SK-N-SH (cell line): ENCODE data around the gene HMG20A. TPM values are rescaled to one million over a fixed set of nuclear protein-coding genes. Genes with fewer than 3 reads are reported as not detected.
A peak's percentile ranks its signal among the peaks of the same experiment; 100 is the strongest.

ENCODE experiments used
- CTCF ChIA-PET: fragments of 300-600, 350-600 bp; formaldehyde crosslinking; extraction: SDS; loops from one replicate; lab custom pipeline; 2021; lab: Yijun Ruan, JAX
- POLR2A ChIA-PET: fragments of 350-600 bp; sonication (Branson Sonifier 250); formaldehyde crosslinking; extraction: SDS; loops from one replicate; lab custom pipeline; 2020; ENCODE audit warnings: antibody characterized with exemption, inconsistent platforms; lab: Yijun Ruan, JAX
- DNase-seq: peaks from one replicate; pipeline ENCODE4 v3.0.0; 2012
- H2AFZ ChIP-seq: fragments of 200-600 bp; sonication (generic); 2 replicates; pipeline ENCODE4 v1.8.1; 2016; ENCODE audit warnings: antibody characterized with exemption, mild to moderate bottlenecking, low read depth
- H3F3A ChIP-seq: fragments of 200-600 bp; sonication (generic); replicated peaks from 2 replicates; pipeline ENCODE3; 2016; ENCODE audit warnings: antibody characterized with exemption, mild to moderate bottlenecking; ENCODE audit not compliant: insufficient read depth
- H3K27ac ChIP-seq, 2 experiments: fragments of 200-500 bp in 1 of 2; fragments of 200-600 bp in 1 of 2; sonication (Bioruptor generic) in 1 of 2; sonication (generic), shearing (Covaris generic) in 1 of 2; 2 replicates each; pipeline versions ENCODE4 v1.5.1 to v1.6.1; 2014 to 2016; ENCODE audit warnings: low read depth in 2 of 2, inconsistent platforms in 1 of 2, low read length in 1 of 2, mild to moderate bottlenecking in 1 of 2, mixed read lengths in 1 of 2
- H3K27me3 ChIP-seq: fragments of 200-600 bp; sonication (generic), shearing (Covaris generic); 2 replicates; pipeline ENCODE4 v1.6.1; 2016; ENCODE audit warnings: mixed run types; ENCODE audit not compliant: insufficient read depth
- H3K36me3 ChIP-seq, 2 experiments: fragments of 200-500 bp in 1 of 2; fragments of 200-600 bp in 1 of 2; sonication (Bioruptor generic) in 1 of 2; sonication (generic) in 1 of 2; replicated peaks in 1 of 2; 2 replicates each; pipeline versions ENCODE3 to v1.5.1; 2014 to 2016; ENCODE audit warnings: low read length in 1 of 2, mild to moderate bottlenecking in 1 of 2; ENCODE audit not compliant: insufficient read depth in 2 of 2, control insufficient read depth in 1 of 2
- H3K4me1 ChIP-seq, 2 experiments: fragments of 200-500 bp in 1 of 2; fragments of 200-600 bp in 1 of 2; sonication (Bioruptor generic) in 1 of 2; sonication (generic), shearing (Covaris generic) in 1 of 2; 2 replicates each; pipeline versions ENCODE4 v1.5.1 to v1.6.1; 2014 to 2016; ENCODE audit warnings: low read depth in 1 of 2, low read length in 1 of 2, mixed run types in 1 of 2; ENCODE audit not compliant: insufficient read depth in 2 of 2, control insufficient read depth in 1 of 2
- H3K4me2 ChIP-seq: fragments of 200-600 bp; sonication (generic), shearing (Covaris generic); 2 replicates; pipeline ENCODE4 v1.6.1; 2017; ENCODE audit warnings: mixed run types
- H3K4me3 ChIP-seq, 2 experiments: fragments of 200-500 bp in 1 of 2; fragments of 200-600 bp in 1 of 2; sonication (Bioruptor generic) in 1 of 2; sonication (generic), shearing (Covaris generic) in 1 of 2; 2 replicates each; pipeline versions ENCODE4 v1.5.1 to v1.8.1; 2014 to 2016; ENCODE audit warnings: low read depth in 2 of 2, inconsistent platforms in 1 of 2, low read length in 1 of 2, mild to moderate bottlenecking in 1 of 2, mixed read lengths in 1 of 2, moderate library complexity in 1 of 2
- H3K79me2 ChIP-seq: fragments of 200-600 bp; sonication (generic); 2 replicates; pipeline ENCODE4 v1.8.1; 2017; ENCODE audit warnings: mild to moderate bottlenecking; ENCODE audit not compliant: insufficient read depth
- H3K9ac ChIP-seq: fragments of 200-600 bp; sonication (generic); 2 replicates; pipeline ENCODE4 v1.6.1; 2017; ENCODE audit warnings: mixed run types
- H3K9me2 ChIP-seq: fragments of 200-600 bp; sonication (generic); 2 replicates; pipeline ENCODE4 v1.6.1; 2017; ENCODE audit warnings: mixed run types
- H3K9me3 ChIP-seq: fragments of 200-600 bp; sonication (generic); 2 replicates; pipeline ENCODE4 v1.6.1; 2017; ENCODE audit warnings: mixed run types, mild to moderate bottlenecking, moderate library complexity
- H4K20me1 ChIP-seq: fragments of 200-600 bp; sonication (generic); 2 replicates; pipeline ENCODE4 v1.6.1; 2017; ENCODE audit warnings: mild to moderate bottlenecking, mixed run types; ENCODE audit not compliant: insufficient read depth
- EP300 ChIP-seq, 2 experiments: IDR thresholded peaks; 2 replicates each; pipeline versions ENCODE4 v1.4.0 to v1.6.1; 2012; ENCODE audit warnings: borderline replicate concordance in 1 of 2, low read depth in 1 of 2, low read length in 1 of 2
- EZH2phosphoT487 ChIP-seq: fragments of 200-600 bp; sonication (generic); IDR thresholded peaks from 2 replicates; pipeline ENCODE4 v1.6.1; 2017; ENCODE audit warnings: low read depth, mixed run types, mild to moderate bottlenecking, antibody characterized with exemption, moderate library complexity, borderline replicate concordance
- FOXM1 ChIP-seq: IDR thresholded peaks from 2 replicates; pipeline ENCODE4 v1.4.0; 2012; ENCODE audit warnings: low read depth, mild to moderate bottlenecking
- MAX ChIP-seq: IDR thresholded peaks from 2 replicates; pipeline ENCODE4 v1.4.0; 2012; ENCODE audit warnings: low read depth
- MEF2A ChIP-seq: IDR thresholded peaks from 2 replicates; pipeline ENCODE4 v1.4.0; 2012; ENCODE audit warnings: low read depth, borderline replicate concordance
- NFIC ChIP-seq: IDR thresholded peaks from 2 replicates; pipeline ENCODE4 v1.4.0; 2012; ENCODE audit warnings: borderline replicate concordance
- PBX3 ChIP-seq: IDR thresholded peaks from 2 replicates; pipeline ENCODE4; 2012
- POLR2AphosphoS5 ChIP-seq: IDR thresholded peaks from 2 replicates; pipeline ENCODE4 v1.6.1; 2012; ENCODE audit warnings: low read depth, low read length
- RXRA ChIP-seq: IDR thresholded peaks from 2 replicates; pipeline ENCODE4 v1.4.0; 2012; ENCODE audit warnings: low read depth, mild to moderate bottlenecking, borderline replicate concordance
- TCF12 ChIP-seq: IDR thresholded peaks from 2 replicates; pipeline ENCODE4 v1.4.0; 2012
- USF1 ChIP-seq: IDR thresholded peaks from 2 replicates; pipeline ENCODE4 v1.4.0; 2012; ENCODE audit warnings: low read depth, borderline replicate concordance
- YY1 ChIP-seq: IDR thresholded peaks from 2 replicates; pipeline ENCODE4 v1.4.0; 2012; ENCODE audit warnings: low read depth, mild to moderate bottlenecking
- WGBS: methylation state at CpG from one replicate; pipeline ENCODE4 v1.1.6; 2017; ENCODE audit warnings: low lambda C conversion rate; 5-methylcytosine and 5-hydroxymethylcytosine counted together
- polyA plus RNA-seq, 3 experiments: library from polyadenylated mRNA; depleted of rRNA; stranded (reverse); fragments of >200 nt; gene quantifications; 2 replicates each; pipeline ENCODE4 v1.2.3, GENCODE V29; 2012

HMG20A gene
- polyA plus RNA-seq, 1 of the 3 experiments (the other 2 are of a cell fraction), result 27.7 TPM

- Histone ChIP-seq H3K27me3 (no peaks in the 10 kb centered on the region), H3K4me1 (peaks cover 16 to 38% of the 10 kb centered on the region in 2 experiments), H3K4me3 (no peak overlapping the region), H3K27ac (peak overlapping the region in 1 of 2 experiments; percentile 96; a peak in 2 of 4 replicates), H4K20me1 (no peaks in the 10 kb centered on the region; the same call in 1 of the 2 replicates), H2AFZ (no peak overlapping the region), H3K9ac (peak overlapping the region; percentile 48; the same call in 1 of the 2 replicates), H3K4me2 (peak overlapping the region; percentile 51; the same call in 1 of the 2 replicates), H3K9me2 (no peaks in the 10 kb centered on the region), H3K36me3 (peaks cover 19 to 24% of the 10 kb centered on the region in 2 experiments), H3K9me3 (no peaks in the 10 kb centered on the region), H3F3A (peaks cover 61% of the 10 kb centered on the region), H3K79me2 (peaks cover 28% of the 10 kb centered on the region; the same call in 1 of the 2 replicates)
- DNase-seq, result no peak
- TF ChIP-seq YY1 (no peak), EZH2phosphoT487 (no peak), USF1 (no peak), RXRA (no peak)
- POLR2A ChIA-PET, result no interaction called here
- CTCF ChIA-PET, result no interaction called here
These were observed 34.3 kb downstream of the HMG20A start for GRCh38 chr15:77454951-77455350.

GRCh38 chr15:77455696-77456321 is 35.1 kb downstream of the HMG20A start:
- CTCF ChIA-PET, result interaction anchor here (1.4 kb wide), 1 partner anchor 87 kb away, joined by 4 read pairs; no protein-coding TSS in a partner anchor
- peak overlapping the region; percentile 51; the same call in 1 of the 2 replicates for H3K4me2 ChIP-seq

More at GRCh38 chr15:77455696-77456321, 35.1 kb downstream of the HMG20A start:
- H3K36me3 ChIP-seq, result peaks cover 21 to 23% of the 10 kb centered on the region in 2 experiments
- 40% methylated on average over 3 of the region's 3 CpGs for WGBS
- peaks cover 32% of the 10 kb centered on the region; the same call in 1 of the 2 replicates for H3K79me2 ChIP-seq
- DNase-seq, result no peak
- peak overlapping the region; percentile 48; the same call in 1 of the 2 replicates for H3K9ac ChIP-seq
- H3K9me2 ChIP-seq, result no peaks in the 10 kb centered on the region
- H3K4me1 ChIP-seq, result peaks cover 16 to 38% of the 10 kb centered on the region in 2 experiments
- TF ChIP-seq PBX3 (peak; percentile 44), POLR2AphosphoS5 (no peak), NFIC (peak; percentile 37; the same call in 1 of the 2 replicates), MAX (no peak), TCF12 (peak; percentile 37; the same call in 1 of the 2 replicates), EP300 (IDR thresholded peaks at IDR 0.05; ENCODE audit: borderline replicate concordance in 1 of 2, low read depth in 1 of 2, low read length in 1 of 2) (0 out of 4 replicates have a peak, but pooled peaks of 1 of the 2 experiments have one; percentile 11), FOXM1 (no peak), MEF2A (no peak)
- no peaks in the 10 kb centered on the region for H3K9me3 ChIP-seq
- no peaks in the 10 kb centered on the region; the same call in 1 of the 2 replicates for H4K20me1 ChIP-seq
- no peaks in the 10 kb centered on the region for H3K27me3 ChIP-seq
- peak overlapping the region; percentile 19 to 96; a peak in 3 of 4 replicates for H3K27ac ChIP-seq
- H3F3A ChIP-seq, result peaks cover 61% of the 10 kb centered on the region
- no peak overlapping the region for H2AFZ ChIP-seq
- no peak overlapping the region for H3K4me3 ChIP-seq
- POLR2A ChIA-PET, result no interaction called here
